Fibroblast of pulmonary artery (primary cell): ENCODE results near the gene CTU2.

Experiments
- DNase-seq: peaks from one replicate; pipeline ENCODE4 v3.0.0-alpha.2; 2010; ENCODE audit warnings: low read depth
- H3K4me3 ChIP-seq: replicated peaks from 2 replicates; pipeline ENCODE4 v1.5.1; 2011; ENCODE audit warnings: low read depth, mild to moderate bottlenecking, control low read depth, low read length, moderate library complexity
- TF ChIP-seq, protein P1 (sequence below): IDR thresholded peaks from 2 replicates; pipeline ENCODE4 v1.5.1; 2011; ENCODE audit warnings: mild to moderate bottlenecking, control low read depth, low read length, inconsistent platforms; ENCODE audit errors: missing control alignments

The CTU2 gene

DNA sequence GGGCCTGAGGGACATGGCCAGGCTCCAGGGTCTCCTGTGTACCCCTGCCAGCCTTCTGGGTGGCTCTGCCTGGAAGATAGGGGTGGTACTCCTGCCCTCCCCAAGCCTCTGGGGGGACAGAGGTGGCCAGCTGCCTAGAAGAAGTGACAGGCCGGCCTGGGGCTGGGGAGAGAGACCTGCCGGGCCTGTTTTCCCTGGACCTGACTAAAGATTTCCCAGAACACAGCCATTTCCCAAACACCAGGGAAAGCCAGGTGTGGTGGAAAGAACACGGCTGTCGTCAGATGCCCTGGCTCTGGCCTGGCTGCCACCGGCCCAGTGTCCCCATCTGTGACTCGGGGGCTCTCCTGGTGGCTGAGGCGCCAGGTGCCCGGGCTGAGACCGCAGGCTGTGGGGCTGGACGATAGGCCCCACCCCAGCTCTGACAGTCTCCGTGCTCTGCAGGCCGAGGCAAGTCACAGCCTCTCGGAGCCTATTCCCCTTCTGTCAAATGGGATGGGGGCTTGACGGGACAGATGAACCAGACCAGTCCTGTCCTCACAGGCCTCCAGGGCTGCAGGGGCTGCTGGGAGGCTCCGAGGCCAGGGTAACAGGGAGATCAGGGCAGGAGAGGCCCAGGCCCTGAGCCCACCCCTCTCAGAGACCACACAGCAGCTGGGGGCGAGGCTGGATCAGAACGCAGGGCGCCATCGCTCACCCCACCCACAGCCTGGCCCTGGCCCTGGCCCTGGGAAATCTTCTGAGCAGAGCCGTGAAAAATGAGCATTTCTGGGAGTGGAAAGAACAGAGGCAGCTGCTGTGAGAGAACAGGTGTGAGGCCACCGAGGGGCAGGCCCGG, 33.1 kb downstream of the CTU2 start:
- H3K4me3 ChIP-seq, result no peak overlapping the region
- DNase-seq, result no peak
- TF ChIP-seq, protein P1, sequence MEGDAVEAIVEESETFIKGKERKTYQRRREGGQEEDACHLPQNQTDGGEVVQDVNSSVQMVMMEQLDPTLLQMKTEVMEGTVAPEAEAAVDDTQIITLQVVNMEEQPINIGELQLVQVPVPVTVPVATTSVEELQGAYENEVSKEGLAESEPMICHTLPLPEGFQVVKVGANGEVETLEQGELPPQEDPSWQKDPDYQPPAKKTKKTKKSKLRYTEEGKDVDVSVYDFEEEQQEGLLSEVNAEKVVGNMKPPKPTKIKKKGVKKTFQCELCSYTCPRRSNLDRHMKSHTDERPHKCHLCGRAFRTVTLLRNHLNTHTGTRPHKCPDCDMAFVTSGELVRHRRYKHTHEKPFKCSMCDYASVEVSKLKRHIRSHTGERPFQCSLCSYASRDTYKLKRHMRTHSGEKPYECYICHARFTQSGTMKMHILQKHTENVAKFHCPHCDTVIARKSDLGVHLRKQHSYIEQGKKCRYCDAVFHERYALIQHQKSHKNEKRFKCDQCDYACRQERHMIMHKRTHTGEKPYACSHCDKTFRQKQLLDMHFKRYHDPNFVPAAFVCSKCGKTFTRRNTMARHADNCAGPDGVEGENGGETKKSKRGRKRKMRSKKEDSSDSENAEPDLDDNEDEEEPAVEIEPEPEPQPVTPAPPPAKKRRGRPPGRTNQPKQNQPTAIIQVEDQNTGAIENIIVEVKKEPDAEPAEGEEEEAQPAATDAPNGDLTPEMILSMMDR, result no peak

DNA sequence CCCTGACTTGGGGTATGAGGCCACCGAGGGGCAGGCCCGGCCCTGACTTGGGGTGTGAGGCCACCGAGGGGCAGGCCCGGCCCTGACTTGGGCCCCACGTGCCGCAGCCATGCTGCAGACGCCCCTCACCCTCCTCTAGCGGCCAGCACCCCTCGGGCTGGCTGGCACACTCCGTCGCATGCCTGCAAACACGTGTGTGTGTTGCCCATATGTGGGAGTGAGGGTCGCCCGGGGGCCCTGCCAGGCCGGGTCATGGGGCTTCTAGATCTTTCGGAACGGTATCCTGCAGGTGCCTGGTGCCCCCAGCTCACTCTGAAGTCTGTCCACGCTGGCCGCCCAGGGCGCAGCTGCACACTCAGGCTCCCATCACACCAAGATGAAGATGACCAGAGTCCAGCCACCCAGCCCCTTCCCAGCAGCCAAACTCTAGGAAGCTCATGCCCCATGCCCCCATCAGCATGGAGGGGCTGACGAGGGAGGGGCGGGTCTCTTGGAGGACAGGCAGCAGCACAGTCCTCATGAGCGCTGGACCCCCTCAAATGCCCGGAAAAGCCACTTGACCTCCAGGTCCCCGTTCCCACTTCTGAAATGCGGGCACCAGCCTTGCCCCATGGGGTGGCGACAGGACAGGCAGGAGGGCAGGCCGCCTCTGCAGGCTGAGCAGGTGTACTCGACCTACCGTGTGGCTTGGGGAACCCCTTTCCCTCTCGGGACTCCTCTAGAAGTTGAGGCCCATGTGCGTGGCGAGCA, 33.8 kb downstream of the CTU2 start:
- TF ChIP-seq, protein P1, result no peak
- no peak for DNase-seq
- H3K4me3 ChIP-seq, result no peak overlapping the region

DNA sequence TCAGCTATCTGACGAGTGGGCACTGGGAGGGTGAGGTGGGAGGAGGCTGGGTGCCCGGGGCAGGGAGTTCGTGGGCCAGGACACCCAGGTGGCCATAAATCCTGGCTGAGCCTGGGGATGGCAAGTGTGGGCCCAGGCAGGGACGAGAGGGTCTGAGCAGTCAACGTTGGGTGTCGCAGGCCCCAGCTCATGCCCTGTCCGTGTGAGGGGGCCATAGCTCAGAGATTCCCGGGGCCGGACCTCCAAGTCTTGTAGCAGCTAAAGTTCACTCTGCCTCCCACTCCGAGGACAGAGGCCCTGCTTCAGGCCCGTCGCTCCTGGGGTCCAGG, 34.4 kb downstream of the CTU2 start:
- no peak for DNase-seq
- H3K4me3 ChIP-seq, result no peak overlapping the region
- TF ChIP-seq, protein P1, result no peak

- DNase-seq, result no peak
- no peak overlapping the region for H3K4me3 ChIP-seq
- TF ChIP-seq, protein P1, result no peak
These were observed 35.1 kb downstream of the CTU2 start for GRCh38 chr16:88741368-88741767.

DNA sequence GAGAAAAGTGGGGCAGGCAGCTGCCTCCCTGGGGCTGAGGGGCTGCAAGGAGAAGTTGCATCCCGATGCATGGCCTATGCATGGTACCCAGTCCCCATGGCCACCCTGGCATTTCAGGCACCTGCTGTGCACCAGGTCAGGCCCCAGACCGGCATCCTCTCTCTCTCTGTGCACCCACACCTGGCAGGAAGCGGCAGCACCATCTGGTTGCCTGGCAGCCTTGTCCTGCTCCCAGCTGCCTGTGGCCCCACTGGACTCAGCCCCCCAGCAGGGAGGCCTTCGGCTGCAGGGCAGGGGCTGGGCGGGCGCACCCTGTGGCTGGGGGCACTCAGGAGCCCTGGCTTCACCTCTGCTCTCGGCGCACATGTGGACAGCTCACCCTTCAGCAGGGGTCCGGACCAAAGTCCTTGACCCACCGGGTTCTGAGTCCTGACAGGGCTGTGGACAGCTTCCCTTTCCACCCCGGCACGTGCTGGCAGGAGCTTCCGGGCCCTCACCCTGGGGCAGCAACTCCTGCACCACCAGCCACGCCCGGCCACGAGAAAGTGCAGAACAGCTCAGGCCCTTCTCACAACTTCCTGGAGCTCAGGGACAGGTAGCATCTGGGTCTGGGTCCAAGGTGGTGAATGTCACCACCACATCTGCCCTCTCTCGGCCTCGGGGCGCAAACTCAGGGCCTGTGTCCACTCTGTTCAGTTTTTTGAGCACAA, 36.7 kb downstream of the CTU2 start:
- TF ChIP-seq, protein P1, result no peak
- DNase-seq, result no peak
- no peak overlapping the region for H3K4me3 ChIP-seq

GRCh38 chr16:88743693-88744576, 37.6 kb downstream of the CTU2 start:
- DNase-seq, result peak; percentile 73
- TF ChIP-seq, protein P1, result peak; percentile 87
- no peak overlapping the region for H3K4me3 ChIP-seq
